ENCODE measurements around the gene XIRP2.

- no peak for TF ChIP-seq CTCF (IDR thresholded peaks at IDR 0.05)
- no peak for TF ChIP-seq POLR2A (IDR thresholded peaks at IDR 0.05)
- TF ChIP-seq POLR2AphosphoS5 (IDR thresholded peaks at IDR 0.05): no peak
Observed at GRCh38 chr2:167187978-167188967, 300.0 kb downstream of the XIRP2 start.

Data from prostate gland (tissue), 2 donors.